Measurements from ENCODE around the gene SORCS1.

SORCS1 gene

DNA sequence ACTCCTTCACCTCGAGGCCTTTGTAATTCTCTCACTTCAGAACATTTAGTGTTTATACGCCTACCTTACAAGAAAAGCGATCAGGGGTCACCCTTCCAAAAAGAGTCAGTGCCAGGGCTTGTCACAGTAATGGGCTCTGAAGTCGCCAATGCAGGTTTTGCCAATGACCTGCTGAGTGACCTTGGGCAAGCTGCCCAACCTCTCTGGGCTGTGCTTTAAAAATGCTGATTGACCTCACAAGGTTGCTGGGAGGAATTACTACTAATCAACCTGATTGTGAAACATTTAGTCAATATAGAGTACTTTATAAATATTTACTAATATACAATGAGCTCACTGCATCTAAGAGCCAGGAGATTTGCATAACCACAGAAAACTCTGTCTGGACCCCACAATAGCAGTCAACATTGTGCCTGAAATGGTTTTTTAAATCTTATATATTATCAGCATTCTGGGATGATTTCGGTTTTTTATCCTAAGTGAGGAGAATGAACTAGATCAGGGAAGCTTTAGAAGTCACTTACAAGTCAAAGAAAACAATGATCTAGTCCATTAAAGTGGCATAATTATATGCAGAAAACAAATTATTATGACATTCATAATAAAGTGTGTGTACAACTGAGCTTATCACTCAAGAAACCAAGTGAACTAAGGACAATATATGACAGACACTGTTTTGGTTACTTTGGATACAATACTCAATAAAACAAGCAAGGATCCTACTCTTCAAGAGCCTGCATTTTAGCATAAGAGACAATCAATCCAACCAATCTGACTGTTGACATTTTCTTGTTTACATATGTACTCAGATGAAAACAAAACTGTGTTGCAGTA lies 290.5 kb downstream of the SORCS1 start:
- DNase-seq: no peak

DNA sequence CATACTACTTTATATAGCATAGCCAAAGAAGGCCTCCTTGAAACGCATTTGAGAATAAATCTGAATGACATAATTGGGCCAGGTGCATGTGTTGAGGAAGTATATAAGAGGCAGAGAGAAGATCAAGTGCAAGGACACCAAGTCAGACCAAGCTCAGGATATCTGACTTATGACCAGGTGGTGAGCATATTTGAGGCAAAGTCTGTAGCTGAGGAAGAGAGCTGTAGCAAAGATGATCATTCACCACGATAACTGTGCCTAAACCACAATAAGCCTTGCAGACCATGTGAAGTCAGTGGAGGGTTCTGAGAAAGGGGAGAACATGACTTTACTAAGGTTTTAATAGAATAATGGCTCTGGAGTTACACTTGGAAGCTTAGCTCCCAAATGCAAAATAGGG lies 292.3 kb downstream of the SORCS1 start:
- DNase-seq: no peak

DNA sequence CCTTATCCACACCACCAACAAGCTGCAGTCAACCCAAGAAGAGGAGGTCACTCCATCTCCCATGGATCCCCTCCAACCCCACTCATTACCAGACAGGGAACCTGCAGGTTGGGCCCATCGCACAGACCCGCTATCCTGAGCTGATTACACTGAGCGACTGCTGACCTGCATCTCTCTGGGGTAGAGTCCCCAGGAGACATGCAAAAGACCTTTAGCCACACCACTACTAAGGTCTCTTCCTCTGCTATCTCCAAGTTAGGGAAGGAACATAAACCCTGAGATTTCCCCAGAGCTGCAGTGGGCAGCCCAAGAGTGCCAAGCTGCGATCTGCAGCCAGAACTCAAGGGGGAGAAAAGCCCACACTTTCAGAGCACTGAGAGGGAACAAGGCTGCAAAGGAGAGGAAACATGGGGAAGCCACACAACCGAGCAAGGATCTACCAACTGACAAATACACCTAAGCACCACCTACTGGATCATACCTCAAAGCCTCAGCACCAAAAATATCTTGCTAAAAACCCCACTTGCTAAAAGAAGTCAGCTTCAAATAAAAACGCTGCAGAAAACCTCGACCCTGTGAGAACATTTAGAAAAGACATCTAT lies 298.2 kb downstream of the SORCS1 start:
- DNase-seq: no peak

DNA sequence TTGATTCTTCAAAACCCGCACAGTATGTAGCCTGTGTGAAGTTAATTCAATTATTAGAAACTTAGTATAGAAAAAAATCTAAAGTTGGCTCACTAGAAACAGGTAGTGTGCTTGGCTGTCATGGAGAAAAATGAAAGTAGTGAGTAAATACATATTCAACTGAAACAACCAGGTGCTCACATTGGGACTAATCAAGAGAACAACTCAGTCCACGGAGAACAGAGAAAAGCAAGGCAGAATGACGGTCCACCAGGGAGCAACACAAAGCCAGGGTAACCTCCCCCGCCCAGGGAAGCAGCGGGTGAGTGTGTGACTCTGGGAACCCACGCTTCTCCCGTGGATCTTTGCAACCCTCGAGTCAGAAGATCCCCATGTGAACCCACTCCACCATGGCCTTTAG lies 300.5 kb downstream of the SORCS1 start:
- no peak for DNase-seq

DNA sequence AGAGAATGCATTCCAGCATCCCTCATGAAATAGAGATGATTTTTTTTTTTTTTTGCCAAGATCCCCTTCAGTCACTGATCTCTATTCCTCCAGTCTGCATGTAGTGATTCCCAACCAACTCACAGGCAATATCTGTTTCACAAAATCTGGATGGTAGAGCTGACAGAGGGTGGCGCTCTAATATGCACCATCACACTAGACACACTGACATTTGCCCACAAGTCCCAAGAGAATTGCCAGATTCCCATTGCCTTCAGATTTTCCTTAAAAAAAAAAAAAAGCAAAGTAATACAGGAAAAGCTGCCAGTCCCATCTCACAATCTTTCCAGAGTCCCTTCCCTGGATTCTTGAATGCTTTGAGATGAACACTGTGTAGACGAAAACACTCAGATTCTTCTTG lies 301.0 kb downstream of the SORCS1 start:
- DNase-seq: no peak

DNA sequence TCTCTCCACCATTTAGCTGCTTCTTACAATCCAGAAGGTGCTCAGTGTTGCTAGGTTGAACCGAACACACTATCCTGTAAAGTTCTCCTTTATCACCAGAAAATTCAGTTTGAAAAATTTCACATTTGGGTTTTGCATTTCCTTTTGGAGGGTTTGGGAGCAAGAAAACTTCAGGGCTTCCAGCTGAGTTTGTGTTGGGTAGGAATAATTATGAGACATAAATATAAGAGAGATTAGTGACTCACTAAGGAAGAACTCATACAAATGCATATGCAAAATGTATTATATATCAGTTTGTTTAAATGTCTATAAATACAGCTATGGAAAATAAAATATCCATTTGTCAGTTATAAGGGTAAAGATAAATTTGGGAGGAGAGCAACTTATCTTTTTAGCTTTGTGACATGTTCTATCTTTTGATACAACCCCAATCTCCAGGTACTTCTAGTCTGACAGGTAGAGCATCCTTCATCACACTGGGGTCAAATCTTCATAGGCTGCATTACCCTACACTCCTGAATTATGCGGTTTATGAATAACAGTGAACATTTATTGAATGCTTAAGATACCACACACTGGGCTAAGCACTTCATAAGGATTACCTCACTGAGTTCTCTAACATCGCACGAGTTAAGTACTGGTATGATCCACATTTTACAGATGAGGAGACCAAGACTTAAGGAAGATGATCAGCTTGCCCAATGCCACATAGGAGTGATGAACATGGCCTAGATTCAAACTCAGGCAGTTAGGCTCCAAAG lies 304.4 kb downstream of the SORCS1 start:
- no peak for DNase-seq

DNA sequence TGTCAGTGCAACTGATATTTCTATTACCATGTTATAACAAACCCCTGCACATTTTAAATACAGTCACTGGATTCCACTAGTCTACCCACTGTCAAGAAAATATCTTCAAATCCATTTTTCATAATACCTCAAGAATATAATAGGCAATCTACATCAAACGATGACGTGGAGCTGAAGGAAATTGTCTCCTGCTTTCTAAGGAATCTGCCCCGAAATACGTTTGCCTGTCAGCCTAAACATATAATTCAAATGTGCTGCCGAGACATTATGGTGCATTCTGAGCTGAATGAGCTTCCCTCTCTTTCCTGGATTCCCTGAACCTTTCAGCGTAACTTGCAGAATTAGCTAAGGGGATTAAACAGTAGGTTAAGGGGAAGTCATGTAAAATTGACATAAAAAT lies 306.8 kb downstream of the SORCS1 start:
- no peak for DNase-seq

DNA sequence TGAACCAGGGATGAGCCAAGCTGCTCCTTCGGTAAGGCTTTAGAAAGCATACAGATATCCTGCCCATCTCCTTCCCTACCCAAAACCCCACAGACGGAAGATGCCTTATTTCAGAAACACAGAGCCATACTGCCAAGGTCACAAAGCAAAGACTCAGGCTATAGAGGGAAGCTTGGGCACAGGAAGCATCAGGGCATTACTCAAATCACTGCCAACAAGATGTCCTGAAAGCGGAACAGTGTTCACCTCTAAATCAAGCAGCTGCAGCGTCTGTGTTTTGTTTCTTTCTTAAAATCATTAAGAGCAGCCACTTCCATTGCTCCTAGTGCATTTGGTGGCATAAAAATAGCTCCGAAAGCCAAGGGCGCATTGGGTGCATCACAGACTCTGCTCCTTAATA lies 307.3 kb downstream of the SORCS1 start:
- DNase-seq: no peak

DNA sequence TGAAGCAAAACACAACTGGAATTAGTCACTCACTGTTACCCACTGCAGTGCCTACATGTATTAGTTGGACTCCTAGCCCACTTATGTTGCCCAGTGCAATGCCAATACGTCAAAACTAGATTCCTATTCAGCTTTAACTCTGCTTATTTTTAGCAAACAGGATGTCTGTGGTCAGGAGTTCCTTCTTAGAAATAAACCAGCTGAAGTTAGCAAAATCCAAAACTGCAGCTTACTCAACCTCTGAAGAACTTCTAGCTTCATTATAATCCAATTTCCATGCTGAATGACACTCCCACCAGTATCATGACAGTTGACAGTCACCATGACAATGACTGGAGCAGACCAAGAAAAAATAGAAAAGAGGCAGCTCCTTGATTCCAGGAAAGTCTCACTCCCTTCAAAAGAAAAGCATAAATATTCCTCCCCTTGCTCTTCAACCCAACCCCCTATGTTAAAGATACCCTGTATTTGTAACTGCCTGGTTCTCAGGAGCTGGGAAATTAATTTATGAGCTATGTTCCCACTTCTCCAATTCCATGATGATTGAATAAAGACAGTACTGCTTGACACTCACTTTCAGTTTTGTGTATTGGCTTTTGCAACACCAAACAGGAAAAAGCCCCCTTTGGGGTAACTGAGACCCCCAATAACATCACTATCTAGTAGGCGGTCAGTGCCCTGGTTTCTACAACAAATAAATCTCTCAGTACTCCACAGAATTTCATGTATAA lies 327.4 kb downstream of the SORCS1 start:
- DNase-seq: no peak

DNA sequence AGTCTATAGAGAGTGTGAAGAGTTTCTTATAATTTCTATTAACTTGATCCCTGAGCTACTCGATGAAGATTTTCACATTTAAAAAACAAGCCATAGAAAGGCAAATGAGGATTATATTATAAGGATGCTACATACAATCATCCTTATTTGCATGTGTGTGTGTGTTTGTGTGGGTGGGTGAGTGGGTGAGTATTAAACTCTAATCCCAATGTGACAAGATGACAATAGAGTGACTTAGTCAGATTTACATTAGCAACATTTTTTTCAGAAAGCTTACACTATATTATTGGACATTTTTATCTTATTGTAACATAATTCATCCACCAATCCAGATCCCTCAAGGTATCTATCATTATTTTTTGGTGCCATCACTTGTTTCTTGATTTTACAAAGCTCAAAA lies 331.7 kb downstream of the SORCS1 start:
- DNase-seq: no peak

DNA sequence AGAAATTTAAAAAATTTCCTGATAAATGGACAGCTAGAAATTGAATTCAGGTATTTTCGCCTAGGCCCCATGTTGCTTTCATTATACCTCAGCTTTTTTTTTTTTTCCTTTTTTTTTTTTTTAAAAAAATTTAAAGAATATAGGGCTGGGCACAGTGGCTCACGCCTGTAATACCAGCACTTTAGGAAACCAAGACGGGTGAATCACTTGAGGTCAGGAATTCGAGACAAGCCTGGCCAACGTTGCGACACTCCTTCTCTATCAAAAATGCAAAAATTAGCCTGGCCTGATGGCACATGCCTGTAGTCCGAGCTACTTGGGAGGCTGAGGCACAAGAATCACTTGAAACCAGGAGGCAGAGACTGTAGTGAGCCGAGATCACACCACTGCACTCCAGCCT lies 334.0 kb downstream of the SORCS1 start:
- no peak for DNase-seq

DNA sequence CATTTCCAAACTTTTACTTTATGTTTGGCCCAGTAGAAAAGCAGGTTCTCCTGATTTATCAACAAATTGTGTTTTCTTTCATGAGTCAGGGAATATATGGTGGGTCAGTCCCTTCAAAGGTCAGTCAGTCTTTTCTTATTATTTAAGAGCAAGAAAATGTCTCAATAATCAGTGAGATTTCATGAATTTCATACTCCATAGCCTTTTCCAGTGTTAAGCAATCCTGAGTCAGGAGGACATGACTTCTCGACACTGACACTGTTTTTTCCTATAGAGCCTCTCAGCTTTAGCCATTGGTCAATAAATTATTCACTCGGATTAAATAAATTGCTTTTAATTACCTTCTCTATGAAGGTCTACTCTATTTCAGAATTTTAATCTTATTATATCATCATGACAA lies 334.5 kb downstream of the SORCS1 start:
- DNase-seq: no peak

DNA sequence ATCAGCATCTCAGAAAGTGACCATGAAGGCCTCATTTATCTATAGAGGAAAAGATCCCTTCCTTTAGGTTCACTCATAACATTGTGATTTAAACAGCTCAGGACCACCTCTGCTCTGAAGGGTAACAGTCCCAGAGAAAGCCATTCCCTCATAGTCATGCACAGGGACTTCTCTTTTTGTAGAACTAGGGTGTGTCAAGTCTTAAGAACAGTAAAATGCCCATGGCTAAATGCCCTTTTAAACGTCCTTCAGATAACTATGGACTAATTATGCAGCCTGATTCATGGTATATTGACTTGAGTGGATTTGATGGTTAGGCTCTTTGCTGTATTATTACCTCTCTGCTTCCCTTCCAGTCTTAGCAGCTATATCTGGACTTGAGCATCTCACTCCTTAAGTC lies 337.8 kb downstream of the SORCS1 start:
- no peak for DNase-seq

DNA sequence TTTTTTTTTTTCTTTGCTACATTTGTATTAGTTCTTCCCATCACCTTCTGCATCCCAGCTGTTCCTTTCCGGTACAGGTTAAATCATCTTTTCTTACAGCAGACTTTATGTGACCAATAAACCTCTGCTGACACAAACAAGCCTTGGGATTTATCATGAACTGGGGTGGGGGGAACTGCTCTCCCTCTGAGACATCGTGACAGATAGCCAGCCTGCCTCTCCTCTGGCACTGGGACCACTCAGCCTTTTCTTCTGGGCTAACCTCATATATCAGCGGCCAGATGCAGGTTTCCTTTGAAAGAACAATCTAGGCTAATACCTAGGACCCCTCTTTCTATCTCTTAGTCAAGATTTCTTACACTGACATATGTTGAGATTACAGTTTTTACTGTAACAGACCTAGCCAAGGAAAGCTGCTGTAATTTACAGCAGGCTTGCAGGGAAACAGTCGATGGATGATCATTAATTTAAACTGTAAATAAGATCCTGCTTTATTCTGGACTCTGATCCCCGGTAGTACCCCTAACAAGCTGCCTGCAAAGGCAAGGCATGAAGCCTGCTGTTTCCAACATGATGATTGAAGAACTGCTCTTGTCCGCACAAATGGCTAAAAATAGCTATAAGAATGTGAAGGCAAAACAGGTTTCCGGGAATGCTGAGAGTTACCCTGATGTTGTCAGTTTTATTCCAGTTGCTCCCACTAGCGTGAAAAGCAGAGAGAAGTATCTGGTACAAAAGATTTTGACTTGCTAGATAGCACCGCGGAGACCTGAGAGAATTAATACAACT lies 338.7 kb downstream of the SORCS1 start:
- no peak for DNase-seq

DNA sequence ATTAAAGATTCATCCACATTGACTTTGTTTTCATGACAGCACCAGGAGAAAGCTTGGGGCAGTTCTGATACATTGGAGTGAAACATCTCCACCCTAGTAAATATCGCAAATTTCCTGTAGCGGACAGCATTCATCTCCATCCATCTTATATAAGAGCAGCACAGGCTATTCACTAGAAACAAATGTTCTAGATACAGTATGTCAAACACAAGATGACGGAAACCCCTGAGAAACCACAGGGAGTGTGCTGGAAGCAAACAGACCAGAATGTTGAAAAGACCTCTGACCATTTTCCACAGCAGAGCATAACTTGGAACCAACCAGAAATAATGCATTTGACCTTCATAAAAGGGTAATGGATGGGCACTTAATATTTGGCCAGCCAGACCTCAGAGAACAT lies 343.9 kb downstream of the SORCS1 start:
- no peak for DNase-seq

DNA sequence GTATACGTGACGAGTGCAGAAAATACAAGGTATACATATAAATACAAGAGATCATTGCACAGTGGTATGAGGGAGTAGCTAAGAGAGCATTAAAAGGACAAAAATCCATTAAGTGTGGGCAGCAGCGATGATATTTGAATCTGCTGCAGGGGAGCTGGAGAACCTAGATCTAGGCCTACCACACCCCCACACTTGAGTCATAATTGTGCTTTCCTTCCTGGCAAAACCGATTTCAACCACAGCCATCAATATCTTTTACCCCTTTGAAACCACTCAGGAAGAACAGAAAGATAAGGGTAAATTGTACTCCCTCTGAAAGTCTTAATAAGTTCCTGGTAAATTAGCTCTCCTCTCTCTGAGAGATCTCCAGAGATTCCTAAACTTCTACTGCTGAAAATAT lies 345.0 kb downstream of the SORCS1 start:
- DNase-seq: no peak

DNA sequence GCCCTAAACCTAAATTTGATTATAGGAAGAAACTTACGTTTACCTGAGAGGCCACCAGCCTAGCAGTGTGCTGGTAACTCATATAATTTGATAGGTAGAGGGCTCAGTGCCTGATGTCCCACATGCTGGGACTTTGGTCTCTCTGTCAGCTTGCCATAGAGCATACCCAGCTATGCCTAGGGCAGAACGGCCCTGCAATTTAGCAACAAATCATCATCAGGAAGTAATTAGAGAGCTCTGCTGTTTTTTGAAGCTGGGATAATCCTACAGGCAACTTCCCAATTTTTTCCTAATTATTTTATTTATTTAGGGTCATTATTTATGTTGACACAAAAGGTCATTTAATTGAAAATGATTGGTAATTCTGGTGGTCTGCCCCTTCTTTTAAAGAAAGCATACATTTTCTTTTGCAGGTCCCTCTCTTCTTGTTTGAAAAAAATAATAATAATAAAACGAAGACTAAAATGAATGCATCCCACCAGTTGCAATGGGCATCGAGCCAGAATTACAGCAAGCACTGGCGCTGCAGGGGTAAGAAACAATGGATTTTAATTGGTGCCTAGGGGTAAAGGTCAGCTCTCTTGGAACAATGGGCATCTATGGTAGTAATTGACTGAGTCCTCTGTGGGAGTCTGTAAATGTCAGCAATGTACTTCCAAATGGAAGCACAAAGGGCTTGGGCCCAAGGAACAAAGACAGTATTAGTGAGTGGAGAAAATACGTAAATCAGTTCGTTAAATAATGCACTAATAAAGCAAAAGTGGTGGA lies 348.0 kb downstream of the SORCS1 start:
- no peak for DNase-seq

DNA sequence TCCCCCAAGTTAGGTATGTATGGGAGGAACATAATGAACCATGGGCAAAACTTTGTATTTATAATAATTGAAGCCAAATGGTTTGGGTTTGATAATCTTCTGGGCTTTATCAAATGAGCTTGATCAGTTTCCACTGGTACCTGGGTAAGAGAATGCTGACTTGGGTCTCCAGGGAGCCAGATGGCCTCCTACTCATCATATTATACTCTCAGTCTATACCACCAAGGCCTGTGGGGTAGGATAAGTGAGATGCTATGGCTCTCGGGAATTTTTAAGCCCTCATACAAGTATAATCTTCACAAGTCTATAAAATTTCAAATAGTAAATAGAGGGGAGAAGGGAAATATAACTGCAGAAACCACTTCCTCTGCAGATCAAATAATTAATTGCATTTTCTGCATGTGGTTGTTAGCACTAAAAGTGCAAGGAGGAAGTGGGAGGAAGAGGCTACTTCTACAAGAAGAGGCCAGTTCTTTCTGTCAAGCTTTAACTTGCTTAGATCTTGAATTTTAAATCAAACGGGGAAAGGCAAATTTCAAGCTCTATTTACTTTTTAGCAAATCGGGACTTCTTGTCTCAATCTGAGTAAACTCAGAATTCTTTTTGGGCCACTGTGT lies 349.0 kb downstream of the SORCS1 start:
- DNase-seq: no peak

DNA sequence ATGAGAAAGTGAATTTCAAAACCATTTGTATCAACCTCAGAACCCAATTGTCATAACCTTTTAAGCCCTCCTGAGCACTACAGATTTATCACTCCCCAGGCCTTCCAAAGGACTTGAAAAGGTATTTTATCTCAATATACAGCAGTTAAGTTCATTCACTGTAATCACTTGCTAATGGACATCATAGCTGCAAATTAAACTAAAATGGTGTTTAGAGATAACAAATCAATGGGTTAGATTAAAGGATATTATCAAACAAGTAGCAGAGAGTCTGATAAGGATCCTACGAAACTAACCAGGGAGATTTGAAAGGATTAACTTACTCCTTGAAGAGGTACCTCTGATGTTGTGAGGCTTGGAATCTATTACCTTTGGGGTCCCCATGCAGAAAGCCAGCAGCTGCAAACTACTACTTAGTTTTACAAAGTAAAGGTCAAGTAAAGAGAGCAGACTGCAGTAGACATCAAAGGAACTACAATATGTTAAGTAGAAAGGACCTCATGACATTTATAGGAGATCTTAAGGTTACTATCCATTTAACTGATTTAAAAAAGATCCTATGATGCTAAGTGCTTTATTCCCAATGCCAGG lies 359.4 kb downstream of the SORCS1 start:
- no peak for DNase-seq

DNA sequence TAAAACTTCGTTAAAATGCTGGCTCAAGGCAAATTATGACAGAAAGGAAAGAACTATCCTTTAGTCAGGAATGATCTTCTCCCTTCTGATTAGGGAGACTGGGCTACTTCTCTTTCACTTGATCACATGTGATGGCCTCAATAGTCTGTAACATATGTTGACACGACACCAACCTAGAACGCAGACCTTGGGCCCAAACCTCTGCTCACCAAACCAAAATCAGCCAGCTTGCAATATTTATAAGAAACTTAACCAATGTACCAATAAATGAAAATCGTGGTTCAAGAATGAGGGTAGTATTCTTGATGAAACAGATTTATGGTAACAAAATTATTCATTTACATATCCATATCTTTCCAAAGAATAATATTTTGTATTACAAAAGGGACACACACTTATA lies 361.6 kb downstream of the SORCS1 start:
- no peak for DNase-seq

DNA sequence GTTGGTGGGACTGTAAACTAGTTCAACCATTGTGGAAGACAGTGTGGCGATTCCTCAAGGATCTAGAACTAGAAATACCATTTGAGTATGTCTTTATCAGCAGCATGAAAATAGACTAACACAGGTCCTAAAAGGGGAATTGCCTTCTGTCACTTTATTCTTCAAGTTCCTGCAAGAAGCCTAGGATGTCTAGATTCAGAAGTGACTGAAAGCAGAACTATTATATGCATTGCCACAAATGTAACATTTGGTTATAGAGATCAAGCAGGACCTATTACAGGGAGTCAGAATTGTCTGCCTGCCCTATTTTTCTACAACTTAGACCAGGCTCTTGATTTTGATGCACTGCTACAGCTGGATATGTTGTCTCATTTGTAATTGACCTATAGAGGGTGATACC lies 364.7 kb downstream of the SORCS1 start:
- no peak for DNase-seq
